Measurements from ENCODE around the gene NTSR1.

The NTSR1 gene

DNA sequence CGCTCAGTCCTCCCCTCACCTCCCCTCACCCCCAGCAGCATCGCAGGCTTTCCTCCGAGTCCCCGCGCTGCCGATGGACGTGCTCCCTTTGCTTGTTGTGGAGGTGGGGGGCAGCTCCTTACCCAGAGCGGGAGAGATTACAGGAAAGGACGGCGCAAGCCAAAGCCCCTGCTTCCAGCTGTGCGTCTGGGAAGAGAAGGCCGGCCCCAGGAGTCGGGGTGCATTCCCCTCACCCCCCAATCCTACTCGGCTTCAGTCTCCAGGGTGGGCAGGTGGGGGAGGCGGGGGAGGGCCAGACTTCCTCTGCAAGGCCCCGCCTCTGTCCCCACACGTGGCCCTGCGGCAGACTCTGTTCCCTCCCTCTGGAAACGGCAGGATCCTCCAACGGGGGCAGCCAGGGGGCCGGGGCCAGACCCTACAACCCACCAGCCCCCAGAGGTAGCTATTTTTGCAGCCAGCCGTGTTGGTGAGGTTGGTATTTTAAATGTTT lies 43.6 kb downstream of the NTSR1 start:
- in situ Hi-C loops (cut with HindIII; ENCODE audit: low sequenced_read_pairs) = no loop called here
- H3K4me3 ChIP-seq (ENCODE audit: low read depth, low read length) = no peak overlapping the region
- TF ChIP-seq, protein P1, sequence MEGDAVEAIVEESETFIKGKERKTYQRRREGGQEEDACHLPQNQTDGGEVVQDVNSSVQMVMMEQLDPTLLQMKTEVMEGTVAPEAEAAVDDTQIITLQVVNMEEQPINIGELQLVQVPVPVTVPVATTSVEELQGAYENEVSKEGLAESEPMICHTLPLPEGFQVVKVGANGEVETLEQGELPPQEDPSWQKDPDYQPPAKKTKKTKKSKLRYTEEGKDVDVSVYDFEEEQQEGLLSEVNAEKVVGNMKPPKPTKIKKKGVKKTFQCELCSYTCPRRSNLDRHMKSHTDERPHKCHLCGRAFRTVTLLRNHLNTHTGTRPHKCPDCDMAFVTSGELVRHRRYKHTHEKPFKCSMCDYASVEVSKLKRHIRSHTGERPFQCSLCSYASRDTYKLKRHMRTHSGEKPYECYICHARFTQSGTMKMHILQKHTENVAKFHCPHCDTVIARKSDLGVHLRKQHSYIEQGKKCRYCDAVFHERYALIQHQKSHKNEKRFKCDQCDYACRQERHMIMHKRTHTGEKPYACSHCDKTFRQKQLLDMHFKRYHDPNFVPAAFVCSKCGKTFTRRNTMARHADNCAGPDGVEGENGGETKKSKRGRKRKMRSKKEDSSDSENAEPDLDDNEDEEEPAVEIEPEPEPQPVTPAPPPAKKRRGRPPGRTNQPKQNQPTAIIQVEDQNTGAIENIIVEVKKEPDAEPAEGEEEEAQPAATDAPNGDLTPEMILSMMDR (IDR thresholded peaks at IDR 0.05; ENCODE audit: low read depth, low read length) = no peak
- no peak for DNase-seq (ENCODE audit: low read depth, low spot score)

DNA sequence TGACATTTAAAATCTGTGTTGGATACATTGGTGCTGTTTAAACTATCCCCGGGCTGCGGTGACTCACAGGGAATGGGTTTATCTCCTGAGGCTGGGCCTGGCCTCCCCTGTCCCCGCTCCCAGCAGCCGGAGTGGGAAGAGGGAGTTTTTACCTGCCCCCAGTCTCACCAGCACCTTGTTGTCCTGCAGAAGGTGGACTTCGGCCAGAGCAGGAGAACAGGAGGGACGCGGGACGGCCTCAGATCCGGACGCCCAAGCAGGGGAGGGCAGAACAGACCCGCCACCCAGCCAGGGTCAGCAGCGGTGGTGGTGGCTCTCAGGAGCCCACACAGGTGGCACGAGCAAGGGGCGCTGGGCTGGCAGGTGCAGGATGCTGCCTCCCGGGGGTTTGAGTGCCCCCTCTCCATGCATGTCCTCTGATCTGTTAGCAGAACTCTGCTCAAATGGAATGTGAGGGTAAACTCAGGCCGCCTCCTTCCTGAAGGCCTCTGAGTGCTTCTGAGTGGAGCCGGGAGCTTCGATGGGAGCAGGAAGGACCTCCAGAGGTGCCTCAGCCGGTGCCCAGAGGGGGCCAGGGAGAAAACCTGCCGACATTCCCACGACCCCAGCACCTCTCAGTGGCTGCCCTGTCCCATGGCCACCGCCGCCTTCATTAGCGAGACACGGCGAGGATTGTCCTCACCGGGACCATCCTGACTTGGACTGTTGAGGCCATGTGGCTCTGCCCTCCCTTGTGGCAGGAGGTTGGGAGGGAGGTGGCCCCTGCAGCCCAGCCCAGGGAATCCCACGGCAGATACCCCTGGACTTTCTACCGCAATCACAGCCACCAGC lies 44.2 kb downstream of the NTSR1 start:
- TF ChIP-seq, protein P1 (IDR thresholded peaks at IDR 0.05; ENCODE audit: low read depth, low read length) = no peak
- in situ Hi-C loops (cut with HindIII; ENCODE audit: low sequenced_read_pairs) = no loop called here
- H3K4me3 ChIP-seq (ENCODE audit: low read depth, low read length) = no peak overlapping the region
- DNase-seq (ENCODE audit: low read depth, low spot score) = no peak

DNA sequence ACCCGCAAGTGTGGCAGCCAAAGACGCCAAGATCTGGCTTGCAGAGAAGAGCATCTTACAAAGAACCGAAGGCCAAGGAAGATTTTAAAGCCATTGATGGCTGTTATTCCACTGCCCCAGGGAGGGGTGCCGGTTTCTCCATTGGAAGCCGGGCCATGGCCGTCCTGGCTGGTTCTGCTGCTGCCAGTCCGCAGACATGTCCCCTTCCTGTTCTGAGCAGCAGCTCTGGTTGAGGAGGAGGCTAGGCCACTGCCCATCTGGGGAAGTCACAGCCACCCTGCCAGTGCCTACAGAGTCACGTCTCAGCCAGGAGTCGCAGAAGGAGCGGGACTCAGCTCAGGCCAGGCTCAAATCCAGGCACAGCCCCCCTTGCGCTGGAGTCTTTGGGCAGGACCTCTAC lies 45.0 kb downstream of the NTSR1 start:
- no peak overlapping the region for H3K4me3 ChIP-seq (ENCODE audit: low read depth, low read length)
- no peak for DNase-seq (ENCODE audit: low read depth, low spot score)
- in situ Hi-C loops (cut with HindIII; ENCODE audit: low sequenced_read_pairs) = no loop called here
- TF ChIP-seq, protein P1 (IDR thresholded peaks at IDR 0.05; ENCODE audit: low read depth, low read length) = no peak

DNA sequence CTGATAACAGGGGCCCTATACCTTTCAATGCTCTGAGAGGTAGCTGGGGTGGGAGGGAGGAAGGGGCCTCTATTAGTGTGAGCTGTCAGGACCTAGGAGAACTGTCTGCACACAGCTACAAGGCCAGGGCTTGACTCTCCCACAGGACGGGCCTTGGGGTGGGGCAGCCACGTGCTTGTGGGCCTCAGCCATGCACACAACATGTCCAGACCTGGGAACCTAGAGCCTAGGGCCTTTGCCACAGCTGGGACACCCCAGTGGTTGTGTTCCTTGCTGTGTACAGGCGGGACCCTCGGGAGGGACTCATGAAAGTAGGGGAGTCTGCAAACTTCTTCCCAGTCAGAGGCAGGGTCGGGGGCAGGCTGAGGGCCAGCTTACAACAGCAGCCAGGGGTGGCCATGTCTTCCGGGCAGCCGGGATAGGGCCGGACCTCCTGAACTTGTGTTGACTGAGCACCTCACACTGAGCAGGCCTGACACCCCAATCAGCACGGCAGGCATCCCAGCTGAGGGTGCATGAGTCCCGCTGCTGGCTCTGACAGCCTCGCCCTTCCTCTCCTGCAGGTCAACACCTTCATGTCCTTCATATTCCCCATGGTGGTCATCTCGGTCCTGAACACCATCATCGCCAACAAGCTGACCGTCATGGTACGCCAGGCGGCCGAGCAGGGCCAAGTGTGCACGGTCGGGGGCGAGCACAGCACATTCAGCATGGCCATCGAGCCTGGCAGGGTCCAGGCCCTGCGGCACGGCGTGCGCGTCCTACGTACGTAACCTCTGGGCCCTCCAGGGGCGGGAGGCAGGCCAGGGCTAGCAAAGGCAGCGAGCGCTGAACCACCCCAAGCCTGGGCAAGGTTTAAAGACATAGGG lies 45.7 kb downstream of the NTSR1 start:
- DNase-seq (ENCODE audit: low read depth, low spot score) = no peak
- in situ Hi-C loops (cut with HindIII; ENCODE audit: low sequenced_read_pairs) = no loop called here
- TF ChIP-seq, protein P1 (IDR thresholded peaks at IDR 0.05; ENCODE audit: low read depth, low read length) = no peak
- H3K4me3 ChIP-seq (ENCODE audit: low read depth, low read length) = no peak overlapping the region

DNA sequence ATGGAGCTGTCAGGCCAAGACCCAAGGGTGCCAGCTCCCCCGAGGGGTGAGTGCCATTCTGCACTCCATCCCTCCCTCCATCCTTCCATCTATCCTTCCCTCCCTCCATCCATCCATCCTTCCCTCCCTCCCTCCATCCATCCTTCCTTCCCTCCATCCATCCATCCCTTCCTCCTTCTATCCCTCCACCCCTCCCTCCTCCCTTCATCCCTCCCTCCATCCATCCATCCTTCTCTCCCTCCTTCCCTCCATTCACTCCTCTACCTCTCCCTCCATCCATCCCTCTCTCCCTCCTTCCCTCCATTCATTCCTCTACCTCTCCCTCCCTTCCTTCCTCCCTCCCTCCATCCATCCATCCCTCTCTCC lies 46.3 kb downstream of the NTSR1 start:
- in situ Hi-C loops (cut with HindIII; ENCODE audit: low sequenced_read_pairs) = no loop called here

More for the DNA sequence above, 46.3 kb downstream of the NTSR1 start:
- TF ChIP-seq, protein P1 (IDR thresholded peaks at IDR 0.05; ENCODE audit: low read depth, low read length) = no peak
- DNase-seq (ENCODE audit: low read depth, low spot score) = no peak
- H3K4me3 ChIP-seq (ENCODE audit: low read depth, low read length) = no peak overlapping the region

Data from astrocyte of the spinal cord (primary cell).